GM19468 (cell line): Measurements from ENCODE around the gene NUP50.
A peak's percentile ranks its signal among the peaks of the same experiment; 100 is the strongest.

ENCODE experiments used
- ATAC-seq: cut with Tn5 transposase; IDR thresholded peaks from one replicate; pipeline ENCODE4 v1.9.1; 2021; ENCODE audit warnings: mild to moderate bottlenecking, moderate library complexity, moderate number of reproducible peaks; ENCODE audit not compliant: unreplicated experiment; ENCODE audit errors: extremely low read depth

NUP50 gene, protein sequence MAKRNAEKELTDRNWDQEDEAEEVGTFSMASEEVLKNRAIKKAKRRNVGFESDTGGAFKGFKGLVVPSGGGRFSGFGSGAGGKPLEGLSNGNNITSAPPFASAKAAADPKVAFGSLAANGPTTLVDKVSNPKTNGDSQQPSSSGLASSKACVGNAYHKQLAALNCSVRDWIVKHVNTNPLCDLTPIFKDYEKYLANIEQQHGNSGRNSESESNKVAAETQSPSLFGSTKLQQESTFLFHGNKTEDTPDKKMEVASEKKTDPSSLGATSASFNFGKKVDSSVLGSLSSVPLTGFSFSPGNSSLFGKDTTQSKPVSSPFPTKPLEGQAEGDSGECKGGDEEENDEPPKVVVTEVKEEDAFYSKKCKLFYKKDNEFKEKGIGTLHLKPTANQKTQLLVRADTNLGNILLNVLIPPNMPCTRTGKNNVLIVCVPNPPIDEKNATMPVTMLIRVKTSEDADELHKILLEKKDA

DNA sequence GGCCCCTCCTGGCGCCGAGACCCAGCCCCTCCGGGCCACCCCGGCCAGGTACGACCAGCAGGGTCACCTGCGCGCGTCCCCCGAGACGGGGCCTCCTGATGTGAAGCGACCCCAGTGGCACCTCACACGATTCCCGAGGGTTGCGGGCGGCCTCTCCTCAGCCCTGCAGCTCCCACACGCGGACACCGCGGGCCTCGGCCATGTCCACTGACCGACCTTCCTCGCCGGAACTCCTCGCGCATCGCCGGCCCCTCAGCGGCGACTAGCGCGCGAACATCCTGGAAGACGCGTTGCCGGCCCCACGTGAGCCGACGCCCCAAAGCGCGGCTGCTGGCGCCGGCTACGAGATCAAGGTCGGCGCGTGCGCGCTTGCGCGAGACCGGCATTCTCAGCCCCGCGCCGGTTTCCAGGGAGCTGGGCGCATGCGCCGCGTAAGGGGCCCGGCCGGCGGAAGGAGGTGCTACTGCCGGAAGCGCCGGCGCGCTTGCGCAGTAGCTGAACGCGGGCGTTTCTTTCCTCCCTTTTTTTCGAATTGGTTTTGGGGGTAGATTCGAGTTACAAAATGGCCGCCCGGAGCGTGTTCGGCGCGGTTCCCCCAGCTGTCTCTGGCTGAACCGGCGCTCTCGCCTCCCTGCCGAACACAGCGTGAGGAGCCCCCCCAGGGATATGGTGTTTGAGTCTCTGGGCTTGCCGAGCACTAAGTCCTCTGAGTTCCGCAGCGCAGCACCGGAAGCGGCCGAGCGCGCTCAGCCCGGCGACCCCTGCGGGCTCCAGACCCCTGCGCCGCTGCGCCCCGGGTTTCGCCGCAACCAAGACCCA is at the start of gene NUP50:
Gene NUP50, plus strand, starts transcription at position 475 of the 819 bp plus-strand sequence. CDS start 4,253 bp downstream, outside the sequence.
- peak; percentile 54 for ATAC-seq

DNA sequence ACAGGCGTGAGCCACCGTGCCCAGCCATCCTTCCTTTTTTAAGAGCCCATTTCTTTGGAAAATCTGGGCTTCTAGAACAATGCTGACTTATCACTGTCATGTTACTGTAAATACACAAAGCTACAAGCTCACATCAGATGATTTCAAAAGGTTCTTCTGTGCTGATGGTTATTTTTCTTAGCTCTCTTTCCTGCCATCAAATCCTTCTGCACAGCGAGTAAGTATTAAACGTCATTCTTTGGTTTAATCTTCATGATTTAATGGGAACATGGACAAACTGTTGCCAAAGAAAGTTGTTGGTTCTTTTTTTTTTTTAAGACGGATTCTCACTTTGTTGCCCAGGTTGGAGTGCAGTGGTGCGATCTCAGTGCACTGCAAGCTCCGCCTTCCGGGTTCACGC is 43.3 kb upstream of the NUP50 start:
- ATAC-seq = no peak

DNA sequence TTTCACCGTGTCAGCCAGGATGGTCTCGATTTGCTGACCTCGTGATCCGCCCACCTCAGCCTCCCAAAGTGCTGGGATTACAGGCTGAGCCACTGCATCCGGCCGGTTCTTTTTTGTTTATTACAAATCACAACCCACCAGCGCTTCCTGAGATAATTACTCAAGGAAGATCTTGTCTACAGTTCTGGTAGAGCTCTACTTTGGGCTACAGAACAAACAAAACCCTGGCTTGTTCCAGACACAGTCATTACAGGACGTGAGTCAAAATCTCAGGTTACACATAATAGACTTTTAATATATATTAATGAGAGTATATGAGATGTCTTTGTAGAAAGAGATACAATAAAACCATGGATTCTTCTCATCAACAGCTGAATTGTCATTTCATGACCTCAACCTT is 42.8 kb upstream of the NUP50 start:
- no peak for ATAC-seq

DNA sequence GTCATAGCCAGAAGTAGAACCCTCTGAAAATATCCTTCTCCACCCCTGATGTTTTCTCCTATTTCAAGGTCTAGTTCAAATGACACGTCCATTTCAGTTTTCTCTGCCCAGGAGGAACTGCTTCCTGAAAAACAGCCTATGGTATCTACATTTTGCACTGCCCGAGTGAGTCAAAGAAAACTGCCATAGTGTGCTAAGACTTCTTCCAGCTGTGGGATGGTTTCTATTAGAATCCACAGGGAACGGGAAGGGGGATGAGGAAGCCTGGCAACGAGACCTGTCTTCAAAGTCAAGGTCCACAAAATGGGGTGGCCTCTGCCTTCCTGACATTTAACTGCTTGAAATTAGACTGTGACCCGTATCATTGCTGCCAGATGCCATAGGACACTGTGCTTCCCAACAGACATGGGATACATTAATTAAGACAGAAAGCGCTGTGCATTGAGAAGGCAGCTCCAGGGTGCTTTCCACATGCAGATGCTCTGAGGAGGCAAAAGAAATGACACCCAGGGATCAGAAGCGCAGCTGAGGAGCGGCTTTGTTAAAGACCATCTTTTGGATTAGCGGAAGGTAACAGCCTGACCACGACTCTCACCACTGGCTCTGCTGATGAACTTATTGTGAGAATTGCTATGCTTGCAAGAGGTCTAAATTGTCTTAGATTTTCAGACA is 39.4 kb upstream of the NUP50 start:
- no peak for ATAC-seq

DNA sequence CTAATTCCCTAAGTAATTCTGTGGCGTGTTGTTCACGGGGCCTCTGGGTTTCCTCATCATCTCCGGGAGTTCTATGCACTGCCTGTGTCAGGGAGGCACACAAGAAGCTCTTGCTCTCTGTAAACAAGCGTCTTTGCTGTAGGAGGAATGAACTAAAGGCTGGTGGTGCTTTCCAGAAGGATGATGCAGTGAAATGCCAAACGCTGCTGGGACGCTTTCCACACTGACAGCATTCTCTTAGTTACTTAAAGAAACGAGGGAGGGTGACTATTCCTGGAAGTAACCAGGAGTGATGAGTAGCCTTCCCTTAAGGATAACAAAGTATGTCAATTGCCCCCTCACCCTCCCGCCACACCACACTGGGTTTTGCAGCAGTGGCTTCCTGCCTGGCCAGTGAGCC is 38.5 kb upstream of the NUP50 start:
- no peak for ATAC-seq

DNA sequence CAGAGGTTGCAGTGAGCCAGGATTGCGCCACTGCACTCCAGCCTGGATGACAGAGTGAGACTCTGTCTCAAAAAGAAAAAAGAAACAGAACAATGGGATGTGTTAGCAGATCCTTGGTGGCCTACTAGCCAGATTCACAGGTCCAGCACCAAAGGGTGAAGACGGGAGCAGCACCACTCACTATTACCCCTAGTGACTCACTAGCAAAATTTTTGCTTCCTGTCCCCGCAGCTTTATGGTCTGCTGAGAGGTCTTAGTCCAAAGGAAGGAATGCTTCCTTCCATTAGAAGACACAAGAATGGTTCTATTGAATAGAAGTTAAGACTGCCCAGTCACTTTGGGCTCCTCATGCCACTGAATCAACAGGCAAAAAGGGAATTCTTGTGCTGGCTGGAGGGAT is 35.9 kb upstream of the NUP50 start:
- no peak for ATAC-seq

DNA sequence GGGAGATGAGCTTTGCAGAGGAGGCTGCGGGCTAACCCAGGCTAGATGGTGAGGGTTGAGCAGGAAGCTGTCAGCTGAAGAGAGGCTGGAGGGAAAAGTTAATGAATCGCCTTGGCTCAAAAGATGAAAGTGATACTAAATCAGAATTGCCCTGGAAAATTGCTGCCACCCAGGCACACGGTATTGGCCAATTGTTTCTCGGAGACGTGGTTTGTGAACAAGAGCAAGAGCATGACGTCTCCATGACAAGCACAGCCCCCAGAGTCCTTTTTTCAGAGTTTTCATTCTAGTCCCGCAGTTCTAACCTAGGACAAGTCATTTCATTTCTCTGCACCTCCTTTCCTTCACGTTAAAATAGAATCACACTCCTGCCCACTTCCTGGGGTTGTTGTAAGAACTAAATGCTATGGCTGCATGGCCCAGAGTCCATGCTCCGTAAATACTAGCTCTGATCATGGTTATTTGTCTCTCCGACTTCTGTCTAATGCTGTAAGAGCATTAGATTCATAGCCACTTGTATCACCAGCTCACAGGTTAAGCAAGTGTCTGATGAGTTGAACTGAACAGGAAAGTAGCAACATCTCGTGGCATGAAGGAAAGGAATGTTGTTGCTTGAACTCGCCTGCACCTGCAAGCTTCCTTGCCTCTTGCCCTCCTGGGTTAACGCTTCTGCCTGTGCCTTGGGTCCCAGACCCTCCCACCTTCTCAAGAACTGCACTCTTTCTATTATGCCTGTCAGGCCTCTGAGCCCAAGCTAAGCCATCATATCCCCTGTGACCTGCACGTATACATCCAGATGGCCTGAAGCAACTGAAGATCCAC is 33.8 kb upstream of the NUP50 start:
- ATAC-seq = no peak

DNA sequence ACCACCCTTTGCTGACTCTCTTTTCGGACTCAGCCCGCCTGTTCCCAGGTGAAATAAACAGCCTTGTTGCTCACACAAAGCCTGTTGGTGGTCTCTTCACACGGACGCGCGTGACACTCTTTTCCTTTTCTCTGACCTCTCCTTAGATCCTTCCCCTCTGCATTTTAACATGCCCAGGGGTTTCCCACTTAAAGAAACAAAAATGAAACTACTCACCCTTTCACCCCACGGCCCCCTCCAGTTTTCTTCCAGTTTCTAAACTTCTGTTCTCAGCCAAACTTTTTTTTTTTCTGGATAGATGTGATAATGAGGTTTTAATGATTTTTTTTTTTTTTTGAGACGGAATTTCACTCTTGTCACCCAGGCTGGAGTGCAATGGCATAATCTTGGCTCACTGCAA is 32.8 kb upstream of the NUP50 start:
- no peak for ATAC-seq

DNA sequence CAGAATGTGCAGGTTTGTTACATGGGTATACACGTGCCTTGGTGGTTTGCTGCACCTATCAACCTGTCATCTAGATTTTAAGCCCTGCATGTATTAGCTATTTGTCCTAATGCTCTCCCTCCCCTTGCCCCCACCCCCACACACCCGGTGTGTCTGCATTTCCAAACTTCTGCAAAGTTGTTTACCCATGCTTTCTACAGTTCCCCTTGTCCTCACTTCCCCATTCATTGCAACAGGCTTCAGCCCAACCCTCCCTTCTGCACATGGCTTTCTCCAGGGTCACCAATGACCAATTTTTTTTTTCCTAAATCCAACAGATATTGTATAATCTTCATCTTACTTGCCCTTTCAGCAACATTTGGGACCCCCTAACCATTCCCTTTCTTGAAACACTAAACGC is 32.0 kb upstream of the NUP50 start:
- ATAC-seq = no peak

DNA sequence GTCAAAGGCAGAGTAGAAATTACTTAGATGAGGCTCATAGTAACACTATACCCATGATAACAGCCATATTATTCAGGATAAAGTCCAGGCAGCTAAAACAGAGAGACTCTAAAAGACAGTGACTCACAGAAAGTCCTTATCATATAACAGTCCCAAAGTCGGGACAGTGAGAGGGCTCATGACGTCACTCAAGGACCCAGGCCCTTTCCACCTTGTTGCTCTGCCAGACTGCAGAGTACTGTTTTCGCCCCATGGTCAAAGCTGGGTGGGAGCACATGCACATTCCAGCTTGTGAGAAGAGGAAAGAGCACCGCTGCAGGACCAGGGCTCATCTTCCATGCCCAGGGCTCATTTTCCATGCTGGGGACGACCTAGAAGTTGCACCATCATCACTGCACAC is 29.4 kb upstream of the NUP50 start:
- no peak for ATAC-seq

DNA sequence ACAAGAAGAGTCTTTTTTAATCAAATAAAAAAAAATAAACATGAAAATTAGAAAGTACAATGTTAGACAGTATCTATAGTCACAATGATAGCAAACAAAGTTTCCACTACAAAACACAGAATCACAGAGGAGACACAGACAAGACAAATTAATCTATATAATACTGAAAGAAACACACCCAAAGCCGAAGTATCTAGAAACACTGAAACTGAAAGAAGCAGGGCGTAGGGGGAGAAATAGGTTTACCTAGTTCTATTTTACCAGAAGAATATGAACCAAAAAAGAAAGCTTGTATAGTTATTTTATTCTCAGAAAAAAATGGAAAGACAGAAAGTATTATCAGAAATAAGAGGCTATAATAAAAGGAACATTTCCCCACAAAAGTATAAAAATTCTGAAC is 27.1 kb upstream of the NUP50 start:
- ATAC-seq = no peak

DNA sequence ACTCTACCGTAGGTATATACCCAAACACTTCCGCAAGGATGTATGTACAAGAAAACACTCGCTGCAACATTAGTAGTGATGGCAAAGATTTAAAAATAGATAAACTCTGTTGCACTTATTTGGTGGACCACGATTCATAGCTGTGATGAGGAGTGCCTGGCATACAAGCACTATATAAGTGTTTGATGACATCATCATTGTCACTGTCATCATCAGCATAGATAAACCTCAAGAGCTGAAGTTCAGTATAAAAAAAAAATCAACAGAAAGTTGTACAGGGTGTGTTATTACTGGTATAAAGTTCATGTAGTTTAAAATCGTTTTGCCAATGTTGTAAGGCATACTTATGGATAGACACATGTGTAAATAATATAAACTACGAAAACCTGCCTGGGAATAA is 24.0 kb upstream of the NUP50 start:
- no peak for ATAC-seq

DNA sequence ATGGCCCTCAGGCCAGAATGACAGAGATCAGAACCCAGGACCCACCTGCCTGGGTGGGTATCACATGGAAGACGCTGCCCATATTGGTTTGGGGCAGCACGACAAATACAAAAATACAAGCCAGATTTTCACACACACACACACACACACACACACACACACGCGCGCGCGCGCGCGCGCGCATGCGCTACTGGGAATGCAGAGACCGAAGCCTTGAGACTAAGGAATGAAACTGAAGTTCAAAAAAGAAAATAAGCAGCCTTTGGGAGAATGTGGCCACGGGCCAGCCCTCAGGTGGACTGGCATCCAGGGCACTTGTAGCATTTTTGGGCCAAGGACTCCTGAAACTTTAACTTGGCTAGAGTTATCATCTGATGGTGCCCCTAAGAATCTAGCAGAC is 21.3 kb upstream of the NUP50 start:
- no peak for ATAC-seq

DNA sequence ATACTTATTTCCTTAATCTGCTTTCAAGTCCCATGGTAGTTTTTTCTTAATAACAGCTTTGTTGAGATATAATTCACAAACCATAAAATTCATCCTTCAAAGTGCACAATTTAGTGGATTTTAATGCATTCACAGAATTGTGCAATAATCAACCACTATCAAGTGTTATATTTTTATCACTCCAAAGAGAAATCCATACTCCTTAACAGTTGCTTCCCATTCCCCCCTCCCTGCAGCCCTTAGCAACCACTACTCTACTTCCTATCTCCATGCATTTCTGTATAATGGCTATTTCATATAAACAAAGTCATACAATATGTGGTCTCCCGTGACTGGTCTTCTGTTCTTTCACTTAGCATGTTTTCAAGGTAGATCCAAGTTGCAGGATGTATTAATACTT is 18.8 kb upstream of the NUP50 start:
- no peak for ATAC-seq

DNA sequence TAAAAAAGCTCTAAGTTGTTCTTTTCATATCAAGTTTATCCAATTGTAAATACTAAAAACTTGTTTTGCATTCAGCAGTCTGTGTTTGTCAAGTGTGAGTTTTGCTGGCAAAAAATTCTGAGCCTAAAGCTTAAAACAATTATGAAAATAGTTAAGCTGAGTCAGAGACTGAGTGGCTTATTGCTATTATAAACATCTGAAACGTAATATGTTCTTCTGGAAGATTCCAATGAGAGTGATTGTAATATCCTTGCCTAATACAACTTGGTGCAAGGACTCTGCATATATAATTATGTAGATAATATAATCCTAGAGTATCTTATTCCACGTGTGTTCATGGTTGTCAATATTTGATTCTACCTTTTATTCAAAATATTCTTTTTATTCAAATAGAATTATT is 14.1 kb upstream of the NUP50 start:
- ATAC-seq = no peak

DNA sequence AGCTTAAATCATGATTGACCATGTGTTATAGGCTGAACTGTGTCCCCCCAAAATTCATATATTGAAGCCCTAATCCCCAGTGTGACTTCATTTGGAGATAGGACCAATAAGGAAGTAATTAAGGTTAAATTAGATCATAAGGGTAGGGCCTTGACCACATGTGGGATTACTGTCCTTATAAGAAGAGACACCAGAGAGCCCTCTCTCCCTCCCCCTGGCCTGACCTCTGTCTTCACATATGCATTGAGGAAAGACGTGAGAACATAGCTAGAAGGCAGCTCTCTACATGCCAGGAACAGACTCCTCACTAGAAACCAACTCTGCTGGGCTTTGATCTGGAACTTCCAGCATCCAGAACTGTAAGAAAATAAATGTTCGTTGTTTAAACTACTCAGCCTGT is 13.6 kb upstream of the NUP50 start:
- no peak for ATAC-seq

DNA sequence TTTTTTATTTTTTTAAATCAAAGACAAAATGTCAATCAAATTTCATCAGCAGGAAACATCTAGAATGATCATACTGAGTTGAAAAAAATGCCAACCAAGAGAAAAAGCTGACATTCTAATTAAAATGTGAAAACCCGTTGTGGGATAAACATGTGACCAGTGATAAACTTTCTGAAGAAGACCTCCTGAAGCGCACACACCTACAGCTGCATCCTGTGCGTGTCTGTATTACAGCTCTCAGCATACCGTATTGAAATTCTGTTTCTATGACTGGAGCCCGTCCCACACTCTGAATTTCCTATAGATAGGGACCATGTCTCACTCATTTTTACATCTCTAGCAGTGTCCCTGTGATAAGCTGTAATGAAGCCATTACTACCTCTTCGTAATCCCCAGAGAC is 12.2 kb upstream of the NUP50 start:
- no peak for ATAC-seq

DNA sequence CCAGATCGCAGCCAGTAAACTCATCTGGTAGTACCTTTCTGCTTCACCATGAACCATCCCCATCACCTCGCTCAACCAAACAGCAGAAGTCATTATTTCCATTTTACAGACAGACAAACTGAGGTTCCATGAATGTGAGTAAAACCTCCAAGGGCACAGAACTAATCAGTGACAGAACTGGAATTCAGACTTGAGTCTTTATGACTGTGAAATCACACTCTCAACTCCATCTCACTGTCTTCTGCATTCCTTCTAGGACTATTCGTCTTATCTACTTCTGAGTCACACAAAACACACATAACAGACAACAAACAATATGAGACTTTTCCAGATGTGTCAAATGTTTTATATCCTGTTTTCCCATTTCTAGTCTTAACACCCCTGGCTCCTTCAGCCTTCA is 9.3 kb upstream of the NUP50 start:
- ATAC-seq = no peak

DNA sequence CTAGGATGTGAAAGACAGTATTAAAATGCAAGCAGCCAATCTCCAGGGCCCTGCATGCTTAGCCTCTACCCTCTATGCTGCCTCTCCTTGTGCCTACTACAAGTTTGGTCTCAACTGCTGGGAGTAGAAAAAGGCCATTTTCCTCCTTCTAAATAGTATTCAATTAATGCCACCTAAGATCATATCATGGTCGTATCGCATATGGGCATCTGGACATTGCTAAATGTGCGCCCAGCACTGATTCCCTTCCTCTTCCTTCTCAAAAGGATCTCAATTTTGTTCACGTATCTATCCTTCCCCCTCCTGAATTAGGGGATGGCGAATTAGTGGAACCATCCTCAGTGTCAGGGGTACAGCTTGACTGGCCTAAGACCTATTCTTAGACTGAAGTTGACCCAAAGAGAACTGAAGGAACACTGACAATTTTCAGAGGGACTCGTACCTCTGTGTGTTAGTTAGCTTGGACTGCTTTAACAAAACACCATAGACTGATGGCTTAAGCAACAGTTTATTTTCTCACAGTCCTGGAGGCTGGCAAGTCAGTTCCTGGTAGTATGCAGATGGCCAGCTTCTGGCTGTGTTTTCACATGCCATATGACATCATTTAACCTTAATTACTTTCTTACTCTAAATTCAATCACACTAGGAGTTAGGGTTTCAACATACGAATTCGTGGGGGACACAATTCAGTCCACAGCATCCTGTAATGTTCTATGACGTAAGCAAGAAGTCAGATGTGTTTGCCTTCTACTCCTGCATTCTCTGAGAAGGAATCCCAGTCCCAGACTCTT is 8.5 kb upstream of the NUP50 start:
- no peak for ATAC-seq
